Measurements from ENCODE around the gene NCK2. TPM values are rescaled to one million over a fixed set of nuclear protein-coding genes. Genes with fewer than 3 reads are reported as not detected.

The NCK2 gene
- polyA plus RNA-seq, 1 of the 3 experiments (the other 2 are of a cell fraction), result 42.8 TPM

- no peak for TF ChIP-seq TAF1 (IDR thresholded peaks at IDR 0.05; ENCODE audit: borderline replicate concordance, low read depth, low read length)
- TF ChIP-seq MXI1 (IDR thresholded peaks at IDR 0.05; ENCODE audit: low read depth, low read length), result no peak
- TF ChIP-seq FOXJ3 (CRISPR knock-in tag; IDR thresholded peaks at IDR 0.05), result no peak
- no peak for TF ChIP-seq PBX3 (IDR thresholded peaks at IDR 0.05)
- TF ChIP-seq EP300 (IDR thresholded peaks at IDR 0.05; ENCODE audit: borderline replicate concordance in 1 of 2, low read depth in 1 of 2, low read length in 1 of 2), result no peak
- no peak for TF ChIP-seq FOXM1 (IDR thresholded peaks at IDR 0.05; ENCODE audit: low read depth)
- TF ChIP-seq RAD21 (IDR thresholded peaks at IDR 0.05; ENCODE audit: low read length), result no peak
- no peak for TF ChIP-seq ELF1 (IDR thresholded peaks at IDR 0.05)
- TF ChIP-seq NFIC (IDR thresholded peaks at IDR 0.05; ENCODE audit: borderline replicate concordance), result no peak
- TF ChIP-seq GABPA (IDR thresholded peaks at IDR 0.05; ENCODE audit: low read depth), result no peak
Observed at GRCh38 chr2:105773568-105773967, 28.9 kb downstream of the NCK2 start (continued).

GRCh38 chr2:105774781-105775337 lies 30.1 kb downstream of the NCK2 start:
- Histone ChIP-seq H3K79me2 (ENCODE audit: insufficient read depth) (peaks cover 72% of the 10 kb centered on the region), H3K9me2 (no peaks in the 10 kb centered on the region), H3K4me1 (ENCODE audit: control insufficient read depth in 1 of 2, insufficient read depth in 2 of 2, low read depth in 1 of 2, low read length in 1 of 2) (peaks cover 0 to 27% of the 10 kb centered on the region in 2 experiments; a peak in 1 of 4 replicates), H3K4me2 (no peak overlapping the region), H4K20me1 (ENCODE audit: insufficient read depth) (peaks cover 63% of the 10 kb centered on the region), H3F3A (replicated peaks; ENCODE audit: insufficient read depth) (no peaks in the 10 kb centered on the region), H3K36me3 (replicated peaks in 1 of 2; ENCODE audit: control insufficient read depth in 1 of 2, insufficient read depth in 2 of 2, low read length in 1 of 2) (no peaks in the 10 kb centered on the region), H3K4me3 (ENCODE audit: low read depth in 2 of 2, low read length in 1 of 2) (no peak overlapping the region), H3K9me3 (no peaks in the 10 kb centered on the region), H2AFZ (ENCODE audit: low read depth) (no peak overlapping the region), H3K27me3 (ENCODE audit: insufficient read depth) (no peaks in the 10 kb centered on the region), H3K9ac (no peak overlapping the region), H3K27ac (ENCODE audit: low read depth in 2 of 2, low read length in 1 of 2) (no peak overlapping the region)
- no peak for DNase-seq
- ChIA-PET POLR2A (no interaction called here), CTCF (no interaction called here)
- WGBS (ENCODE audit: low lambda C conversion rate), result 93% methylated on average over 4 of the region's 4 CpGs
- TF ChIP-seq ELF1 (IDR thresholded peaks at IDR 0.05) (no peak), TEAD4 (IDR thresholded peaks at IDR 0.05; ENCODE audit: borderline replicate concordance, insufficient read depth) (no peak), RXRA (IDR thresholded peaks at IDR 0.05; ENCODE audit: borderline replicate concordance, low read depth) (no peak), PBX3 (IDR thresholded peaks at IDR 0.05) (no peak), FOSL2 (IDR thresholded peaks at IDR 0.05; ENCODE audit: borderline replicate concordance, low read depth) (no peak), EZH2phosphoT487 (IDR thresholded peaks at IDR 0.05; ENCODE audit: borderline replicate concordance, low read depth) (no peak), ZBTB33 (IDR thresholded peaks at IDR 0.05; ENCODE audit: borderline replicate concordance, low read depth) (no peak), FOXM1 (IDR thresholded peaks at IDR 0.05; ENCODE audit: low read depth) (no peak), RCOR1 (IDR thresholded peaks at IDR 0.05; ENCODE audit: low read length) (no peak), USF1 (IDR thresholded peaks at IDR 0.05; ENCODE audit: borderline replicate concordance, low read depth) (no peak), CTCF (IDR thresholded peaks at IDR 0.05) (no peak), MAX (IDR thresholded peaks at IDR 0.05; ENCODE audit: low read depth) (no peak), TAF1 (IDR thresholded peaks at IDR 0.05; ENCODE audit: borderline replicate concordance, low read depth, low read length) (no peak), GATA2 (CRISPR knock-in tag; IDR thresholded peaks at IDR 0.05) (no peak)

All from SK-N-SH (cell line).